HL-60/S4 treated with retinoic acid at 250 ng/mL for 4 days and 3 days (cell line): ENCODE measurements around the gene REV3L.

Experiments used
- in situ Hi-C: fragments of 300-500 bp; cut with MboI; formaldehyde crosslinking; loops from 2 replicates; pipeline ENCODE4 v1.7.0; 2022; ENCODE audit warnings: low sequenced_read_pairs

The REV3L gene

GRCh38 chr6:111266276-111266675 lies 216.7 kb downstream of the REV3L start:
- in situ Hi-C loops, result no loop called here

GRCh38 chr6:111265842-111266241 lies 217.2 kb downstream of the REV3L start:
- in situ Hi-C loops, result no loop called here

GRCh38 chr6:111263837-111264236 lies 219.2 kb downstream of the REV3L start:
- in situ Hi-C loops, result no loop called here

- in situ Hi-C loops, result no loop called here
These were observed 222.3 kb downstream of the REV3L start for GRCh38 chr6:111260570-111261298.

GRCh38 chr6:111259089-111259831 lies 223.8 kb downstream of the REV3L start:
- in situ Hi-C loops, result loop anchor here (10.0 kb wide), 1 partner anchor 386 kb away; no protein-coding TSS in a partner anchor

- in situ Hi-C loops, result loop anchor here (10.0 kb wide), 1 partner anchor 386 kb away; no protein-coding TSS in a partner anchor
These were observed 224.4 kb downstream of the REV3L start for GRCh38 chr6:111258615-111259088.

- in situ Hi-C loops, result loop anchor here (10.0 kb wide), 1 partner anchor 387 kb away; no protein-coding TSS in a partner anchor
These were observed 225.0 kb downstream of the REV3L start for GRCh38 chr6:111258010-111258409.

GRCh38 chr6:111256646-111257045 lies 226.4 kb downstream of the REV3L start:
- in situ Hi-C loops, result loop anchor here (10.0 kb wide), 1 partner anchor 388 kb away; no protein-coding TSS in a partner anchor

GRCh38 chr6:111255838-111256237 lies 227.2 kb downstream of the REV3L start:
- in situ Hi-C loops, result loop anchor here (10.0 kb wide), 1 partner anchor 389 kb away; no protein-coding TSS in a partner anchor

- in situ Hi-C loops, result loop anchor here (10.0 kb wide), 1 partner anchor 390 kb away; no protein-coding TSS in a partner anchor
These were observed 228.2 kb downstream of the REV3L start for GRCh38 chr6:111254779-111255166.

GRCh38 chr6:111254004-111254778 lies 228.8 kb downstream of the REV3L start:
- in situ Hi-C loops, result loop anchor here (10.0 kb wide), 1 partner anchor 391 kb away; no protein-coding TSS in a partner anchor

- in situ Hi-C loops, result loop anchor here (10.0 kb wide), 1 partner anchor 392 kb away; no protein-coding TSS in a partner anchor
These were observed 230.3 kb downstream of the REV3L start for GRCh38 chr6:111252726-111253125.

GRCh38 chr6:111250791-111251354 lies 232.1 kb downstream of the REV3L start:
- in situ Hi-C loops, result loop anchor here (10.0 kb wide), 1 partner anchor 394 kb away; no protein-coding TSS in a partner anchor
